Smooth muscle cell (in vitro differentiated cells): ENCODE results near the gene KCNH2. TPM values are rescaled to one million over a fixed set of nuclear protein-coding genes. Genes with fewer than 3 reads are reported as not detected.

Experiments
- DNase-seq: peaks from one replicate; lab custom pipeline; 2025; ENCODE audit not compliant: unreplicated experiment; lab: John Stamatoyannopoulos, UW
- H2AFZ ChIP-seq: fragments of 200-600 bp; sonication (generic); 2 replicates; pipeline ENCODE4 v1.6.0; 2016; ENCODE audit warnings: antibody characterized with exemption, low read depth, mild to moderate bottlenecking
- H3F3A ChIP-seq: fragments of 200-600 bp; sonication (generic); 2 replicates; pipeline ENCODE4 v1.6.0; 2017; ENCODE audit warnings: antibody characterized with exemption, low read depth
- H3K27ac ChIP-seq: fragments of 200-600 bp; sonication (generic); 2 replicates; pipeline ENCODE4 v1.5.1; 2016; ENCODE audit warnings: low read depth, mild to moderate bottlenecking
- H3K27me3 ChIP-seq: fragments of 200-600 bp; sonication (generic); 2 replicates; pipeline ENCODE4 v1.6.1; 2016; ENCODE audit warnings: low read depth, mild to moderate bottlenecking
- H3K36me3 ChIP-seq: fragments of 200-600 bp; sonication (generic); 2 replicates; pipeline ENCODE4 v1.5.1; 2016; ENCODE audit warnings: low read depth
- H3K4me1 ChIP-seq: fragments of 200-600 bp; sonication (generic); 2 replicates; pipeline ENCODE4 v1.5.1; 2016; ENCODE audit warnings: low read depth
- H3K4me2 ChIP-seq: fragments of 200-600 bp; sonication (generic); 2 replicates; pipeline ENCODE4 v1.6.0; 2016; ENCODE audit warnings: mild to moderate bottlenecking
- H3K4me3 ChIP-seq: fragments of 200-600 bp; sonication (generic); 2 replicates; pipeline ENCODE4 v1.5.1; 2016; ENCODE audit warnings: mild to moderate bottlenecking
- H3K79me2 ChIP-seq: fragments of 200-600 bp; sonication (generic); 2 replicates; pipeline ENCODE4 v1.6.0; 2016; ENCODE audit warnings: low read depth, mild to moderate bottlenecking
- H3K9ac ChIP-seq: fragments of 200-600 bp; sonication (generic); 2 replicates; pipeline ENCODE4 v1.6.0; 2016; ENCODE audit warnings: low read depth
- H3K9me3 ChIP-seq: fragments of 200-600 bp; sonication (generic); replicated peaks from 2 replicates; pipeline ENCODE4 v1.5.1; 2016; ENCODE audit warnings: low read depth
- H4K20me1 ChIP-seq: fragments of 200-600 bp; sonication (generic); 2 replicates; pipeline ENCODE4 v1.6.0; 2016; ENCODE audit warnings: low read depth
- WGBS: methylation state at CpG from one replicate; pipeline ENCODE4 v1.1.7; 2016; ENCODE audit warnings: low lambda C conversion rate; 5-methylcytosine and 5-hydroxymethylcytosine counted together
- polyA plus RNA-seq: library from polyadenylated mRNA; unstranded; fragments of >200 nt; fragmentation: Nextera tagmentation; extraction: Ambion mirVana; gene quantifications from 2 replicates; pipeline ENCODE4 v1.2.1, GENCODE V29; 2016
- total RNA-seq: library from RNA; depleted of rRNA; stranded (reverse); fragments of >200 nt; gene quantifications from 2 replicates; pipeline ENCODE4 v1.2.3, GENCODE V29; 2014
- TF ChIP-seq, protein P1 (sequence below): fragments of 200-600 bp; sonication (generic); IDR thresholded peaks from 2 replicates; pipeline ENCODE4 v1.5.1; 2017; ENCODE audit warnings: borderline replicate concordance, mild to moderate bottlenecking, antibody characterized with exemption; ENCODE audit not compliant: insufficient read depth, poor library complexity, severe bottlenecking

KCNH2 gene
- total and polyA plus RNA-seq, 2 experiments from 2014 or later = 12.9 to 37.7 TPM

DNA sequence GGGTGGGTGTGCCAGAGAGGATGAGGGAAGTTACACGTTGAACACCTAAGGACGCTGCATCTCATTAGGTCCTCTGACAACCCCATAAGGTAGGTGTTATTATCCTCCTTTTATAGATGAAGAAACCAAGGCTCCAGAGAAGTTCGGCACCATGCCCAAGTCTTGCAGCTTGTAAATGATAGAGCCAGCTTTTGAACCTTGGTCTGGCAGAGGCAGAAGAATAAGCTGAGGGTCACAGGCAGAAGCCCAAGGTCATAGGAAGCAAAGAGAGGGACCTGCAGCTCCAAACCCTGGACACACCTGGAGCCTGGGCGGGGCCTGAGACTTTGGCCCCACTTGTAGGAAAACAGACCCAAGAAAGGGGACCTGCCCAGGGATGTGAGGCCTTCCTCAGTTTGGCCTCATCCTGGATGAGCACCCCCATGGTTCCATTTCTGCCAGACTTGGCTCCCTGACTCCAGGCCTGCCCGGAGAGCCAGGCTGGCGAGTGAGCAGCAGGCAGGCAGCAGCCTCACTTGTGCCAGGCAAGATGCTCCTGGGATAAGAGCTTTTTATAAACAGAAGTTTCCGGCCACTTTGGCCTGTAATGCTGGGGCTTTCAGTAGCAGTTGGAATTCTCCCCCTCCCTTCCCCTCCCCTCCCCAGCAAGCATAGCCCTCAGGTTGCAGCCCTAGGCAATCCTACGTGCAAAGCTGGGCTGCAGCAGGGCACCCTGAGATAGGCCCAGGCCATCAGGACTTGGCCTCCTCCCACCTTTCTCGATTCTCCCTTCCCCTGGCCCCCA is 2.4 kb downstream of the KCNH2 start:
- no peak overlapping the region for H3K27ac ChIP-seq
- H3K9me3 ChIP-seq = no peaks in the 10 kb centered on the region
- no peaks in the 10 kb centered on the region for H3K36me3 ChIP-seq
- peak overlapping the region; percentile 90 for H3K4me2 ChIP-seq
- H4K20me1 ChIP-seq = no peaks in the 10 kb centered on the region
- peak overlapping the region; percentile 48 for H3K4me3 ChIP-seq
- H3K79me2 ChIP-seq = no peaks in the 10 kb centered on the region
- H3K27me3 ChIP-seq = peaks cover 13% of the 10 kb centered on the region
- H3K9ac ChIP-seq = no peak overlapping the region
- WGBS = 76% methylated on average over 9 of the region's 9 CpGs
- DNase-seq = no peak
- H3K4me1 ChIP-seq = peaks cover 43% of the 10 kb centered on the region
- no peak overlapping the region for H2AFZ ChIP-seq
- peaks cover 10% of the 10 kb centered on the region for H3F3A ChIP-seq
- TF ChIP-seq, protein P1, sequence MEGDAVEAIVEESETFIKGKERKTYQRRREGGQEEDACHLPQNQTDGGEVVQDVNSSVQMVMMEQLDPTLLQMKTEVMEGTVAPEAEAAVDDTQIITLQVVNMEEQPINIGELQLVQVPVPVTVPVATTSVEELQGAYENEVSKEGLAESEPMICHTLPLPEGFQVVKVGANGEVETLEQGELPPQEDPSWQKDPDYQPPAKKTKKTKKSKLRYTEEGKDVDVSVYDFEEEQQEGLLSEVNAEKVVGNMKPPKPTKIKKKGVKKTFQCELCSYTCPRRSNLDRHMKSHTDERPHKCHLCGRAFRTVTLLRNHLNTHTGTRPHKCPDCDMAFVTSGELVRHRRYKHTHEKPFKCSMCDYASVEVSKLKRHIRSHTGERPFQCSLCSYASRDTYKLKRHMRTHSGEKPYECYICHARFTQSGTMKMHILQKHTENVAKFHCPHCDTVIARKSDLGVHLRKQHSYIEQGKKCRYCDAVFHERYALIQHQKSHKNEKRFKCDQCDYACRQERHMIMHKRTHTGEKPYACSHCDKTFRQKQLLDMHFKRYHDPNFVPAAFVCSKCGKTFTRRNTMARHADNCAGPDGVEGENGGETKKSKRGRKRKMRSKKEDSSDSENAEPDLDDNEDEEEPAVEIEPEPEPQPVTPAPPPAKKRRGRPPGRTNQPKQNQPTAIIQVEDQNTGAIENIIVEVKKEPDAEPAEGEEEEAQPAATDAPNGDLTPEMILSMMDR = no peak

DNA sequence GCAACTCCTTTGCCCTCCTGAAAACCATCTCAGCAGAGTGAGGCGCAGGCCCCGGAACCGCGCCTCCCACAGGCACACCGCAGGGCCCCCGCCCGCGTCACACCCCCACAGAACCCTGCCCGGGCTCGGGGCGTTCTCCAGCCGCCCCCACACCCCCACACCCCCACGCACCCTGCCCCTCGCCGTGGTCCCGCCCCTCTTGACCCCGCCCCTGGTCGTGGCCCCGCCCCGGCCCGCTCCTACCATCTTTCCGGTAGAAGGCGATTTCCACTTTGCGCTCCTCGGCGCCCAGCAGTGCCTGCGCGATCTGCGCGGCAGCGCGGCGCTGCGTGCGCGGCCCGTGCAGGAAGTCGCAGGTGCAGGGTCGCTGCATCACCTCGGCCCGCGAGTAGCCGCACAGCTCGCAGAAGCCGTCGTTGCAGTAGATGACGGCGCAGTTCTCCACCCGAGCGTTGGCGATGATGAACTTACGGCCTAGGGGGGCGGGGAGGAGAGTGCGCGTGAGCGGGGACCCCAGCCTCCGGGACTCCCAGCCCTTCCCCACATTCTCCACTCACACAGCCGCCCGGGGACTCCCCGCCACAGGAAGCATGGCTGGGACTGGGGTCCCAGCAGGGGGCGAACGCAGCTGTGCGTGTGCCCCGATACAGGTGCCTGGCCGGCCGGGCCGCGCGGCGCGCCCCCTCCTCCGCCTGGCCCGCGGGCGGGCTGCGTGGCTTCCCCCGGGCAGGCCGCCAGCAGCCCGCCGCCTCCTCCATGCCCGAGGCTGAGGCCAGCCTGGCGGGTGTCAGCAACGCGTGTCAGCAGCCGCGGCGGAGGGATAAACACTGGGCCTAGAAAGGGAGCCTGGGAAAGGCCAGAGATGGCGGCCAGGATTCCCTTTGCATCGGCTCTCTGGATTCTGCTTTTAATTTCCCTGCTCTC is 3.4 kb downstream of the KCNH2 start:
- 3% methylated on average over 80 of the region's 89 CpGs for WGBS
- TF ChIP-seq, protein P1 = peak; percentile 27
- H3K27ac ChIP-seq = no peak overlapping the region
- DNase-seq = no peak
- H2AFZ ChIP-seq = no peak overlapping the region
- no peaks in the 10 kb centered on the region for H3K9me3 ChIP-seq
- no peaks in the 10 kb centered on the region for H4K20me1 ChIP-seq
- peaks cover 4% of the 10 kb centered on the region for H3F3A ChIP-seq
- H3K4me2 ChIP-seq = peak overlapping the region; percentile 90
- no peaks in the 10 kb centered on the region for H3K79me2 ChIP-seq
- peaks cover 37% of the 10 kb centered on the region for H3K4me1 ChIP-seq
- H3K36me3 ChIP-seq = no peaks in the 10 kb centered on the region
- H3K9ac ChIP-seq = no peak overlapping the region
- peak overlapping the region; percentile 48 for H3K4me3 ChIP-seq
- peaks cover 12% of the 10 kb centered on the region for H3K27me3 ChIP-seq

DNA sequence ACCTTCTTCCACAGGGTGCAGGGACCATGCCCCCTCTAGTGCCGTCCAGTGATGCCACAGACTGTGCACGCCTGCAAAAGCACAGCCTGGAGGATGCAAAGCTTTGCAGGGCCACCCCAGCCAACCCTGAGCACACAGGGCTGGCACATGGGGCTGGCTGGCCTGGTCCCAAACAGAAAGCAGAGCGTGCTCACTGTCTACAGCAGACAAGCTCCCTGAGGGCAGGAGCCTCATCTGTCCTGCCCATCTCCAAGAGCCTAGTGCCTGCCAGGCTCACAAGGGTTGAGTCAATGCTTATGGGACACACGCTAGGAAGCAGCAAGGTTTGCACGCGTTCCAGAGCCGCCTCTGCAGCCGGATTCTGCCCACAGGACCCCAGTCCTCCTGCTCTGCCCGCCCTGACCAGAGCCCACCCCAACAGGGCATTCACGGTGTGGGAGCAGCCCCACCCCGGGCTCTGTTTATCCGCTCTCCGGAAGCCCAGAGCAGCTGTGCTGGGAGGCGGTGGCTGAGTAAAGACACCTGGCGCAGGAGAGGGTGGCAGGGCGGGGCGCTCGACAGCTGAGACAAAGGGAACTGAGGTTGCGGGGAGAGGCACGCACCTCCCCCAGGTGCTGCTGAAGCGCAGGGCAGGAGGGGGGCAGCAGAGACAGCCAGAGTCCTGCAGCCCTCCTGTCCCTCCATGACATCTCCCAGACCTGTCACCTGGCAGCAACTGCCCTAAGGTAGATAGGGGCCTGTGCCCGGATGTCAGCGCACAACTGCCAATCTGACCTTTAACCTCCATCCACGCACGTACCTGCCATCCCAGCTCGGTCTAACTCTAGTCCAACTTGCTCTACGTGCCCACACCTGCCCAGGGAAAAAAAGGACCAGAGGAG is 4.3 kb downstream of the KCNH2 start:
- Histone ChIP-seq H3K9ac (no peak overlapping the region), H3K36me3 (no peaks in the 10 kb centered on the region), H3K4me1 (peaks cover 39% of the 10 kb centered on the region), H3F3A (peaks cover 4% of the 10 kb centered on the region), H3K9me3 (no peaks in the 10 kb centered on the region), H3K4me3 (no peak overlapping the region), H3K27ac (no peak overlapping the region), H3K79me2 (no peaks in the 10 kb centered on the region), H3K27me3 (peaks cover 12% of the 10 kb centered on the region), H3K4me2 (peak overlapping the region; percentile 90), H2AFZ (no peak overlapping the region), H4K20me1 (no peaks in the 10 kb centered on the region)
- no peak for DNase-seq
- WGBS = 64% methylated on average over 27 of the region's 27 CpGs
- TF ChIP-seq, protein P1 = no peak
